Measurements from ENCODE around the gene SLC6A16. TPM values are rescaled to one million over a fixed set of nuclear protein-coding genes. Genes with fewer than 3 reads are reported as not detected.

Gene SLC6A16
- total RNA-seq, 1 donor from 2014 or later: 1.3 TPM

GRCh38 chr19:49357186-49357585 is 32.2 kb upstream of the SLC6A16 start:
- no peak for DNase-seq
- H3K27me3 Mint-ChIP-seq: peaks cover 50% of the 10 kb centered on the region
- H3K36me3 Mint-ChIP-seq (ENCODE audit: low read depth): no peaks in the 10 kb centered on the region
- H3K9me3 Mint-ChIP-seq: no peaks in the 10 kb centered on the region
- peaks cover 8% of the 10 kb centered on the region for H3K4me1 Mint-ChIP-seq
- H3K27ac Mint-ChIP-seq: no peak overlapping the region
- H3K4me3 Mint-ChIP-seq: no peak overlapping the region
- intact Hi-C loops (cut with micrococcal nuclease): no loop called here

DNA sequence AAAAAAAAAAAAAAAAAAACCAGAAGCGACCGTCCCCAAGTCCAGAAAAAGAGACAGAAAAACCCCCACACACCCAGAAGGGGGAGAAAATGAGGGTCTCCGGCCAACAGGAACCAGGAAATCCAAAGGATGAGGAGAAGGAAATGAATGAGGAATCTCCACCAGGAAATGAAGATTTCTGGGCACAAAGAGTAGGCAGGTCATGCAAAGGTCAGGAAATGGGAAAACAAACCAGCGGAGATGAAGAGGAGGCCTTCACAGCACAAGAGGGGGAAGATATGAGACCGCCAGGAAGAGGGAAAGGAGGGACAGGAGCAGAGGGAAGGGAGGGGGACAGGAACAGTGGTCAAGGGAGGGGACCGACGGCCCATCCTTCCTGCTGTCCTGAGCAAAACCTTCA is 31.4 kb upstream of the SLC6A16 start:
- Mint-ChIP-seq H3K27me3 (peaks cover 43% of the 10 kb centered on the region), H3K4me1 (peaks cover 2% of the 10 kb centered on the region), H3K9me3 (no peaks in the 10 kb centered on the region), H3K4me3 (no peak overlapping the region), H3K36me3 (ENCODE audit: low read depth) (no peaks in the 10 kb centered on the region), H3K27ac (no peak overlapping the region)
- intact Hi-C loops (cut with micrococcal nuclease): no loop called here
- no peak for DNase-seq

DNA sequence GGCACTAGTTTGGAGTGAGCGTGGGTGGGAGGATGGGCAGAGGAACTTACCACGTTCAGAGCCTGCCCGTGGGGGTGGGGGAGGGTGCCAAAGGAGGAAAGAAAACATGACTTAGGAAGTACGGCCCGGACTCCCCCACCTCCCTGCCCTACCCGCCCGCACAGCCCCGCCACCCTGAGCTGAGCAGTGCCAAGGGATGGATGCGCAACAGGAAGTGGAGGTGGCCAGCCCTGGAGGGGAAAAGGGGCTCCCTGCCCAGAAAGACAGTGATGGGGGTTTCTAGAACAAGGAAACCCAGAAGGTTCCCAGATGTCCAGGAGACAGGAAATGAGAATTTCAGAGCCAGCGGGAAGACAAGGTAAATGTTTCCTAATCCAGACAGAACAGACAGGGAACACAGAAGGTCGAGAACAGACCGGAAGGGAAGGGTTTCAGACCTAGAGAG is 30.9 kb upstream of the SLC6A16 start:
- Mint-ChIP-seq H3K4me3 (no peak overlapping the region), H3K27ac (no peak overlapping the region), H3K36me3 (ENCODE audit: low read depth) (no peaks in the 10 kb centered on the region), H3K27me3 (peaks cover 39% of the 10 kb centered on the region), H3K9me3 (no peaks in the 10 kb centered on the region), H3K4me1 (no peaks in the 10 kb centered on the region)
- intact Hi-C loops (cut with micrococcal nuclease): no loop called here
- no peak for DNase-seq

GRCh38 chr19:49349567-49349966 is 24.6 kb upstream of the SLC6A16 start:
- H3K4me1 Mint-ChIP-seq: peaks cover 4% of the 10 kb centered on the region
- intact Hi-C loops (cut with micrococcal nuclease): no loop called here
- no peak overlapping the region for H3K4me3 Mint-ChIP-seq
- H3K27me3 Mint-ChIP-seq: peaks cover 8% of the 10 kb centered on the region
- no peaks in the 10 kb centered on the region for H3K9me3 Mint-ChIP-seq
- H3K36me3 Mint-ChIP-seq (ENCODE audit: low read depth): peaks cover 3% of the 10 kb centered on the region
- H3K27ac Mint-ChIP-seq: no peak overlapping the region
- DNase-seq: no peak

DNA sequence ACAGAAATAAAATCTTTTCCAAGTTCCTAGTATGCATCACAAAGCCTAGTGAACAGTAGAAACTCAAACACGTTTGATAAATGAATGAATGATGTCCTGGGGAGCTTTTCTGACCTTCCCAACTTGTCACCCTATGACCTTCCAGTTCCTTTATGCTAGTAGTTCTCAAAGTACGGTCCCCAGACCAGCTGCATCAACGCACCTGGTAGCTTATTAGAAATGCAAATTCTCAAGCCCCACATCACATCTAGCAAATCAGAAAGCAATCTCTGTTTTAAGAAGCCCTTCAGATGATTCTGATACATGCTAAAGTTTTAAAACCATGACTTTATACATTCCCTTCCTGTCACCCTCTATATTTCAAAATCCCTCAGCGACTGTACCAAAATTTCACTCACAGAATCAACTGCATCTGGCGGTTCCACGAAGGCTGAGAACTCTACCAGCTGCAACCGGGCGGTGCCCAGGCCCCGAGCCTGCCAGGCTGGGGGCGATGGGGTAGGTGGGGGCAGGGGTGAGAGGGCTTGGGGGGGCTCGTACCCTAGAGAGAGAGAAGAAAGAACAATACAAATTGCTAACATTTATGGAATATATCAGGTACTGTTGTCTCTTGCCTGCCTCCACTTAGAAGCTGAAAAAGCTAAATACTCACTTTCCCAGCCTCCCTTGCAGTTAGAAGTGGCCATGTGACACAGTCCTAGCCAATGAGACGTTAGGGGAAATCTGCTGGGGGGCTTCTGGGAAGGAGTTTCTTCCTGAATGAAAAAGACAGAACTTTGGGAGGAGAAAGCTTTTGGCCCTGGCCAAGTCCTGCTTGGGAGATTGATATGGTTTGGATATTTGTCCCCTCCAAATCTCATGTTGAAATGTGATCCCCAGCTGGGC is 23.6 kb upstream of the SLC6A16 start:
- H3K4me3 Mint-ChIP-seq: no peak overlapping the region
- H3K9me3 Mint-ChIP-seq: no peaks in the 10 kb centered on the region
- intact Hi-C loops (cut with micrococcal nuclease): no loop called here
- no peak overlapping the region for H3K27ac Mint-ChIP-seq
- H3K27me3 Mint-ChIP-seq: peaks cover 6% of the 10 kb centered on the region
- H3K36me3 Mint-ChIP-seq (ENCODE audit: low read depth): peaks cover 5% of the 10 kb centered on the region
- no peak for DNase-seq
- peaks cover 5% of the 10 kb centered on the region for H3K4me1 Mint-ChIP-seq

DNA sequence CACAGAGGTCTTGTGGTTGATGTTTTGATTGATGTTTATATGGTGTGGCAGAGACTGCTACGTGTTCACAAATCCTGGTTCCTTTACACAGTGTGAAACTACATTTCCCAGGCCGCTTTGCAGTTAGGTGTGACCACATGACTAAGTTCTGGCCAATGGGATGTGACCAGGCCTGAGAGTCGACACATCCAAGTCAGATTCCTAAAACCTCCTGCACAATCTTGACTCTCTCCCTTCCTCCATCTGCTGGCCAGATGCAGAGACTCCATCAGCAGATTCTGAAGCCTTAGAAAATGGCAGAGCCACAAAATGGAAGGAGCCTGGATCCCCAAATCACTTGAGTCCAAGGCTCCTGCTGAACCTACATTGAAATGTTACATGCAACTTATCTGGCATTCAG is 22.8 kb upstream of the SLC6A16 start:
- H3K27me3 Mint-ChIP-seq: peaks cover 2% of the 10 kb centered on the region
- DNase-seq: no peak
- H3K4me1 Mint-ChIP-seq: peaks cover 5% of the 10 kb centered on the region
- no peak overlapping the region for H3K4me3 Mint-ChIP-seq
- H3K27ac Mint-ChIP-seq: no peak overlapping the region
- H3K36me3 Mint-ChIP-seq (ENCODE audit: low read depth): peaks cover 5% of the 10 kb centered on the region
- intact Hi-C loops (cut with micrococcal nuclease): no loop called here
- no peaks in the 10 kb centered on the region for H3K9me3 Mint-ChIP-seq

- no peak for DNase-seq
- Mint-ChIP-seq H3K36me3 (ENCODE audit: low read depth) (peaks cover 5% of the 10 kb centered on the region), H3K9me3 (no peaks in the 10 kb centered on the region), H3K4me1 (peaks cover 5% of the 10 kb centered on the region), H3K27me3 (no peaks in the 10 kb centered on the region), H3K27ac (no peak overlapping the region), H3K4me3 (no peak overlapping the region)
- intact Hi-C loops (cut with micrococcal nuclease): no loop called here
Observed at GRCh38 chr19:49347191-49347590, 22.2 kb upstream of the SLC6A16 start.

GRCh38 chr19:49344505-49345423 is 19.8 kb upstream of the SLC6A16 start:
- H3K36me3 Mint-ChIP-seq (ENCODE audit: low read depth): peaks cover 15% of the 10 kb centered on the region
- no peaks in the 10 kb centered on the region for H3K9me3 Mint-ChIP-seq
- H3K4me1 Mint-ChIP-seq: peaks cover 11% of the 10 kb centered on the region
- no peaks in the 10 kb centered on the region for H3K27me3 Mint-ChIP-seq
- no peak for DNase-seq
- no peak overlapping the region for H3K4me3 Mint-ChIP-seq
- no peak overlapping the region for H3K27ac Mint-ChIP-seq
- intact Hi-C loops (cut with micrococcal nuclease): no loop called here

GRCh38 chr19:49343123-49343522 is 18.1 kb upstream of the SLC6A16 start:
- no peak for DNase-seq
- Mint-ChIP-seq H3K9me3 (no peaks in the 10 kb centered on the region), H3K4me1 (peaks cover 19% of the 10 kb centered on the region), H3K27ac (no peak overlapping the region), H3K27me3 (no peaks in the 10 kb centered on the region), H3K36me3 (ENCODE audit: low read depth) (peaks cover 26% of the 10 kb centered on the region), H3K4me3 (no peak overlapping the region)
- intact Hi-C loops (cut with micrococcal nuclease): no loop called here

GRCh38 chr19:49342291-49342721 is 17.3 kb upstream of the SLC6A16 start:
- H3K4me3 Mint-ChIP-seq: no peak overlapping the region
- DNase-seq: no peak
- H3K9me3 Mint-ChIP-seq: no peaks in the 10 kb centered on the region
- H3K27ac Mint-ChIP-seq: no peak overlapping the region
- peaks cover 32% of the 10 kb centered on the region for H3K36me3 Mint-ChIP-seq (ENCODE audit: low read depth)
- H3K27me3 Mint-ChIP-seq: no peaks in the 10 kb centered on the region
- H3K4me1 Mint-ChIP-seq: peaks cover 24% of the 10 kb centered on the region
- intact Hi-C loops (cut with micrococcal nuclease): no loop called here

- intact Hi-C loops (cut with micrococcal nuclease): no loop called here
- Mint-ChIP-seq H3K4me1 (peaks cover 32% of the 10 kb centered on the region), H3K36me3 (ENCODE audit: low read depth) (peaks cover 39% of the 10 kb centered on the region), H3K27ac (no peak overlapping the region), H3K27me3 (no peaks in the 10 kb centered on the region), H3K9me3 (no peaks in the 10 kb centered on the region), H3K4me3 (no peak overlapping the region)
- DNase-seq: no peak
Observed at GRCh38 chr19:49340865-49341718, 16.1 kb upstream of the SLC6A16 start.

GRCh38 chr19:49340069-49340864 is 15.3 kb upstream of the SLC6A16 start:
- Mint-ChIP-seq H3K27ac (peak overlapping the region; percentile 2), H3K9me3 (no peaks in the 10 kb centered on the region), H3K4me3 (no peak overlapping the region), H3K36me3 (ENCODE audit: low read depth) (peaks cover 40% of the 10 kb centered on the region), H3K27me3 (no peaks in the 10 kb centered on the region), H3K4me1 (peaks cover 35% of the 10 kb centered on the region)
- DNase-seq: no peak
- intact Hi-C loops (cut with micrococcal nuclease): no loop called here

Measured in activated CD4-positive, alpha-beta T cell treated with anti-CD3 and anti-CD28 coated beads, Interleukin-2, amount 10 ng/mL, durations not matched to agents 24 days and 14 days (primary cell).